ENCODE results near the gene FADS2.

GRCh38 chr11:61912530-61912898 is 84.4 kb downstream of the FADS2 start:
- TF ChIP-seq CTCF (conservative IDR thresholded peaks at IDR 0.05 in 1 of 2, IDR thresholded peaks at IDR 0.05 in 1 of 2; ENCODE audit: extremely low read depth in 1 of 2, insufficient read depth in 1 of 2, low read depth in 1 of 2, low read length in 2 of 2) (no peak), EZH2 (IDR thresholded peaks at IDR 0.05; ENCODE audit: borderline replicate concordance, low read length) (no peak)
